NCI-H1092 (cell line): ENCODE data around the gene DTWD2.
"Not testable (repeated sequence)": the region's sequence is repeated elsewhere in the genome, so short reads cannot be mapped to it uniquely, and the experiment has no call there.

ENCODE experiments used
- DNase-seq: peaks from one replicate; lab custom pipeline; 2025; lab: John Stamatoyannopoulos, UW

The DTWD2 gene

DNA sequence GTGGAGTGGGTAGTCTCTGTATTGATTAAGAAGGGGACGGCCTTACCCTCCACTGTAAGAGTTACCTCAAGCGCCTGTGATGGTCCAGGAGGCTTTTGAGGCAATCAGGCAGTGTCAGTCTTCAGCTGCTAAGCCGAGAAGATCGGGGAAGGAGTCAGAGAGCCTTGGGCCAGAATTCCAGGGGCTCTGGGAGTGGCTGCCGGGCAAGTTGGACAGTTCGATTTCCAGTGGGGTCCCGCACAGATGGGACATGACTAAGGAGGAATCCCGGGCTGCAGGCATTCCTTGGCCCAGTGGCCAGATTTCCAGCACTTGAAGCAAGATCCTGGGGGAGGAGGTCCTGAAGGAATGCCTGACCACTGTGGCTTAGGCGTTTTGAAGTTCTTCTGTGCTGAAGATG, 38.0 kb downstream of the DTWD2 start:
- not testable (repeated sequence) for DNase-seq

DNA sequence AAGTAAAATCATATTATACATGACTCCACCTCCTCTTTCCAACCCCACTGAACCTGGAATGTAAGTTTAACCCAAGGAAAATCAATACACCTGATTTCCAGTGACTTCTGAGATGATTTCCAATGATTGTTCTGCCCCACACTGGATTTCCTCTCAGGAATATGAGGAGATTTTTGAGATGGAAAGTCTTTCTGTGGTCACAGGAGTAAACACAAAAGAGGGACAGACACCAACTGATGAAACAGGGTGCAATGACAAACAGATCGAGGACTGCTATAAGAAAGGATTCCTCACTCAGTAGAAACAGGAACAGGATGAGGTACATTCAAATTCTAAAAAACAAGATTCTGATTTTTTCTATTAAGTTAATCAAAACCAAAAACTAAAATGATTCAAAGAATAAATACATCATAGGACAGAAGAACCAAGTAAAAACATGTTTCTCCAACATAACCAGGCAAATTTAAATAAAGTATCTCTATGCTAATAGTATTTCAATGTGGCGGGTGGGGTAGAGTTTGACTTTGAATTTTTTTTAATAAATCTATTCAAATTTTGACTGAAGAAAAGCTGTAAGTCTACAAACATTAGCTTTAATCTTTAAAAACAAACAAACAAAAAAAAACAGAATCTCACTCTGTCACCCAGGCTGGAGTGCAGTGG, 42.1 kb downstream of the DTWD2 start:
- no peak for DNase-seq

- DNase-seq: no peak
Measured at GRCh38 chr5:118937393-118938061, 50.8 kb downstream of the DTWD2 start.

GRCh38 chr5:118933703-118934102, 54.6 kb downstream of the DTWD2 start:
- no peak for DNase-seq

GRCh38 chr5:118931564-118931963, 56.8 kb downstream of the DTWD2 start:
- no peak for DNase-seq

DNA sequence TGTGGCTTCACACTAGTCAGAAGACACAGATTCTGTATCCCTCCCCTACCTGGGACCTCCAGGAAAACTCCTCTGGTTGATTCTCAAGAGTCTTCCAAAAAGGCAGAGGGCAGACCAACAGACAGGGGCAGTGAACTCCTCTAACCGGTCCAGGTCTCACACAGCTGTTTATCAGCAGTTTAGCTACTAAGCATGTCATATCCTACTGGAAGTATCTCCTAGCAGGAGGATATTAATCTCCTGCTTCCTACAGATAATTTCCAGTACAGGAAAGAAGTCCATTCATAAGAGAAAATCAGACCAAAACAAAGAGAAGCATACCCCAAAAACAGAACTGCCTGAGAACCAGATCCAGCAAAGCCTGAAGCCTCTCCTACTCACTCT, 64.3 kb downstream of the DTWD2 start:
- DNase-seq: no peak

DNA sequence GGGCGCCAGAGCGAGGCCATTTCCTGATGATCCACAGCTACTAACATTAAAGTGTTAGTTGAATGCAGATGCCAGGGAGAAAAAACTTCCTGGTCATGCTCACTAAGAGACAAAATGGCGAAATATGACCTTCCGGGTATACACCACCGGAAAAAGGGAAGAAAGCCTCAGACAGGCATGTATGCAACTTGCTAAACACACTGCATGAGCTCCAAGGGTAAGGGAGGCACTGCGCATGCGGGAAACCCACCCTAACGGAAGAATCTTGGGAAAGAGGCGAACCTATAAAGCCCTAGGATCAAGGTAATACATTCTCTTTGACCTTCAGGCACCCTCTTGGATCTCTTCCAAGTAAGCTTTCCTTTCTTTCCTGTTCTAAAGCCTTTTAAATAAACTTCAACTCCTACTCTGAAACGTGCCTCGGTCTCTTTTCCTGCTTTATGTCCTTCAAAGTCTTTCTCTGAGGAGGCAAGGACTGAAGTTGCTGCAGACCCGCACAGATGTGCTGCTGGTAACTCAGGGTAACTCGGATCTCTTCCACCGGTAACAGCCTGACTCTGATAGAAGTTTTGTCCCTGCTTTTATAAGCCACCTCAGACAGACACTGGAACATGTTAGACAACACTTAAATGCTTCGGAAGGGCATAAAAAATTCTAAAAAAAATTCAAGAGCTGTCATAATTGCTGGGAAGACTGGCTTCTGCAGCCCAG, 64.9 kb downstream of the DTWD2 start:
- no peak for DNase-seq

GRCh38 chr5:118921866-118922265, 66.5 kb downstream of the DTWD2 start:
- no peak for DNase-seq

DNA sequence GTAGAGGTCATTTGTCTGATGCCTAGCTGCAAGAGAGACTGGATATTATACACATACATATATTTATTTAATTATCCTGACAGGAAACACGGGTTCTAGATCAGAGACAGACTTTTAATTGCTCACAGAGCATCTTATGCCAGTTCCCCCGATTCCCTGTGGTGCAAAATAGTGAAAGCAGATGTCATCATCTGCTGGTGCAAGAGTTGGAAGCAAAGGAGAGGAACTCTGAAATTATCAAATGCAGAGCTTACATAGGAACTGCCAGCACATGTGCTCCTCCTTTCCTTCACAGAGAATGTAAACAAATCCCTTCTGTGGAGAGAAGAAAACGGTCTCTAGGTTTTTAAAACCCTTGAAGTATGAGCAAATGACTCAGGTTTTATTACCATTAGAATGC, 69.3 kb downstream of the DTWD2 start:
- no peak for DNase-seq

- DNase-seq: no peak
Measured at GRCh38 chr5:118918232-118918631, 70.1 kb downstream of the DTWD2 start.

- DNase-seq: not testable (repeated sequence)
Measured at GRCh38 chr5:118907536-118907935, 80.8 kb downstream of the DTWD2 start.

- no peak for DNase-seq
Measured at GRCh38 chr5:118906947-118907346, 81.4 kb downstream of the DTWD2 start.

DNA sequence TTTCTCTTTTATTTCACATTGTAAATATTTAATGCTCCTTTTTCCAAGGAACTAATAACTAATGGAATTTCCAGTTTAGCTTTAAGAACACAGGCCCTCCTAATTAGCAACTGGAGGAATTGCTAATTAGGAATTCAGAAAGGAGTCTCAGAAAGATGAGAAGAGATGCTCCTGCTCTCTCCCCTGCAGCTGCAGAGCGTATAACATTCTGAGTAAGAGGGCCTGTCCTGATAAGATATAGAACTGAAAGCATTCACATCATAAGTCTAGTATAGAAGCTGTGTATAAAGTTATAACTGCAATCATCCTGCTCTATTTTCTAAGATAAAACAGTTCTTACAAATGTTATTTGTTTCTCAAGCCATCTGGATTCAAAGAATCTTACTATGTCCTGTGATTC, 83.2 kb downstream of the DTWD2 start:
- DNase-seq: no peak

DNA sequence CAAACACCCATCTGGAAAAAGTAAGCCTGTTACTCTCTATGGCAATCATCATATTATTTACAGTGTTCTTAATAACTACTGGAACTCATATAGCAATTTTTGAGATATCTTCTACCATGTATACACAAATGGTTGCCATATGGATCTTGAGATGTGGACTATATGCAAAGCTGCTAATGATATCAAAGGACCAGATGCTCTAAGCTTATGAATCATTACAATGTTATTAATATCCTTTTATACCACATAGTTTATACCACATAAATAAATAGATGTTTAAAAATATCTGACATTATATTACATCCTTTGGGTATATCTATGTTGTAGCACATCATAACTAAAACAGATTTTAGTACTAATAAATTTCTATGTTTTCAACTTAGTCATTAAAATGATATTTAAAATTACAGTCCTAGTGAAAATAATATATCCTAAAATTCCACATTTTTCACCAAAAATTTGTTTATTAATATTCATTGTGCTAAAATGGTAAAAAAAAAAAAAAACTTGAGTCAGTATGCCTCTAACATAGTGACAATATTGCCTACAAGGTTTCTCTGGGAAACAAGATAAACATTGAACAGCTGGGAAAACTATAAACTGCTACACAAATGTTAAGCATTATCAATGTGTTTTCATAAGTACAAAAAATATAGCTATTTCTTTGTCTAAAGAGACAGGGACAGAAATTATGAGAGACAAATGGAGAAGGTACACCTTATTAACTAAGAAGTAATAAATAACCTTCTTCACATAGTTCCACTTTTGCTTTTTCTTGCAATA, 85.5 kb downstream of the DTWD2 start:
- no peak for DNase-seq

DNA sequence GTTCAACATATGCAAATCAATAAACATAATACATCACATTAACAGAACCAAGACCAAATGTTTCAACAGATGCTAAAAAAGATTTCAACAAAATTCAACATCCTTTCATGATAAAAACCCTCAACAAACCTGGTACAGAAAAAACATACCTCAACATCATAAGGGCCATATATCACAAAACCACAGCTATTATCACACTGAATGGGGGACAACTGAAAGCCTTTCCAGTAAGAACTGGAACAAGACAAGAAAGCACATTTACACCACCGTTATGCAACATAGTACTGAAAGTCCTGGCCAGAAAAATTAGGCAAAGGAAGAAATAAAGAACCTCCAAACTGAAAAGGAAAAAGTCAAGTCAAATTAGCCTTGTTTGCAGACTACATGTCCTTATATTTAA, 93.6 kb downstream of the DTWD2 start:
- DNase-seq: no peak

DNA sequence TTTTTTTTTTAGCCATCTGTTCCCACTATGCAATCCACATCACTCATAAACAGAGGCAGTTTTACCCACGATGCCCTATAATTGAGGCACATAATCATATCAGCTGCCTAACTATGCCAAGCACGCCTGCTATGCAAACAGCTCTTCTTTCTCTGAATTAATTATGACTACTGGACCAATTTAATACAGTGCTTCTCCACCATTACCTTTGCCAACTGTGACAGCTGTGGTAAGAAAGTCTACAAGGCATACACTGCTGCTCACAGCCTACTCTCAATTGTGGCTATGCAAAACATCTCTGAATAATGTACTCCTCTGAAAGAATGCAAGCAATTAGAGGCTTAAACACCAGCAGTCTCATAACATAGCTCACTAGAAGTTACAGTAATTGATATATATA, 97.1 kb downstream of the DTWD2 start:
- DNase-seq: peak; percentile 39

GRCh38 chr5:118889165-118889564, 99.2 kb downstream of the DTWD2 start:
- no peak for DNase-seq

GRCh38 chr5:118888556-118888955, 99.8 kb downstream of the DTWD2 start:
- DNase-seq: no peak

DNA sequence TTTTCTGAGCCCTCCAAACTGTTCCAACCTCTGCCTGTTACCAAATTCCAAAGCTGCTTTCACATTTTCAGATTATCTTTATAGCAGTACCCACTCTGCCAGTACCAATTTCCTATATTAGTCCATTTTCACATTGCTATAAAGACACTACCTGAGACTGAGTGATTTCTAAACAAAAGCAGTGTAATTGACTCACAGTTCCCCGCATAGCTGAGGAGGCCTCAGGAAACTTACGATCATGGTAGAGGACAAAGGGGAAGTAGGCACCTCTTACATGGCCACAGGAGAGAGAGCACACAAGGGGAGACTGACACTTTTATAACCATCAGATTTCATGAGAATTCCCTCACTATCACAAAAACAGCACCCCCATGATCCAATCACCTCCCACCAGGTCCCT, 105.0 kb downstream of the DTWD2 start:
- DNase-seq: no peak

- DNase-seq: no peak
Measured at GRCh38 chr5:118882666-118883065, 105.7 kb downstream of the DTWD2 start.

DNA sequence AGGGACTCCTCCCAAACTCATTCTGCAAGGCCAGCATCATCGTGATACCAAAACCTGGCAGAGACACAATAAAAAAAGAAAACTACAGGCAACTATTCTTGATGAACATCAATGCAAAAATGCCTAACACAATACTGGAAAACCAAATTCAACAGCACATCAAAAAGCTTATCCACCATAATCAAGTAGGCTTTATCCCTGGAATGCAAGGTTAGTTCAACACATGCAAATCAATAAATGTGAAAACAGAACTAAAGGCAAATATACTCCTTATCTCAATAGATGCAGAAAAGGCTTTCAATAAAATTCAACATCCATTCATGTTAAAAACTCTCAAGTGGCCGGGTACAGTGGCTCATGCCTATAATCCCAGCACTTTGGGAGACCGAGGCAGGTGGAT, 111.5 kb downstream of the DTWD2 start:
- not testable (repeated sequence) for DNase-seq

DNA sequence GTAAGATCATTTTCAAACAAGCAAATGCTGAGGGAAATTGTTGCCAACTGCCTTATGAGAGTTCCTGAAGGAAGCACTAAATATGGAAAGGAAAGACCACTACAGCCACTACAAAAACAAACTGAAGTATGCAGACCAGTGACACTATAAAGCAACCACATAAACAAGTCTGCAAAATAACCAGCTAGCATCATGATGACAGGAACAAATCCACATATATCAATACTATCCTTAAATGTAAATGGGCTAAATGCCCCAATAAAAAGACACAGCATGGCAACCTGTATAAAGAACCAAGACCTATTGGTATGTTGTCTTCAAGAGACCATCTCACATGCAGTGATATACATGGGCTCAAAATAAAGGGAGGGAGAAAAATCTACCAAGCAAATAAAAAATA, 113.2 kb downstream of the DTWD2 start:
- DNase-seq: no peak

GRCh38 chr5:118873417-118873816, 114.9 kb downstream of the DTWD2 start:
- no peak for DNase-seq
